ENCODE data around the gene DDTL.

DDTL gene

GRCh38 chr22:24006207-24006913, 39.7 kb downstream of the DDTL start:
- DNase-seq = no peak

GRCh38 chr22:24006914-24007214, 40.2 kb downstream of the DDTL start:
- no peak for DNase-seq

- no peak for DNase-seq
These were observed 40.7 kb downstream of the DDTL start for GRCh38 chr22:24007253-24008021.

- no peak for DNase-seq
These were observed 41.3 kb downstream of the DDTL start for GRCh38 chr22:24008022-24008283.

DNA sequence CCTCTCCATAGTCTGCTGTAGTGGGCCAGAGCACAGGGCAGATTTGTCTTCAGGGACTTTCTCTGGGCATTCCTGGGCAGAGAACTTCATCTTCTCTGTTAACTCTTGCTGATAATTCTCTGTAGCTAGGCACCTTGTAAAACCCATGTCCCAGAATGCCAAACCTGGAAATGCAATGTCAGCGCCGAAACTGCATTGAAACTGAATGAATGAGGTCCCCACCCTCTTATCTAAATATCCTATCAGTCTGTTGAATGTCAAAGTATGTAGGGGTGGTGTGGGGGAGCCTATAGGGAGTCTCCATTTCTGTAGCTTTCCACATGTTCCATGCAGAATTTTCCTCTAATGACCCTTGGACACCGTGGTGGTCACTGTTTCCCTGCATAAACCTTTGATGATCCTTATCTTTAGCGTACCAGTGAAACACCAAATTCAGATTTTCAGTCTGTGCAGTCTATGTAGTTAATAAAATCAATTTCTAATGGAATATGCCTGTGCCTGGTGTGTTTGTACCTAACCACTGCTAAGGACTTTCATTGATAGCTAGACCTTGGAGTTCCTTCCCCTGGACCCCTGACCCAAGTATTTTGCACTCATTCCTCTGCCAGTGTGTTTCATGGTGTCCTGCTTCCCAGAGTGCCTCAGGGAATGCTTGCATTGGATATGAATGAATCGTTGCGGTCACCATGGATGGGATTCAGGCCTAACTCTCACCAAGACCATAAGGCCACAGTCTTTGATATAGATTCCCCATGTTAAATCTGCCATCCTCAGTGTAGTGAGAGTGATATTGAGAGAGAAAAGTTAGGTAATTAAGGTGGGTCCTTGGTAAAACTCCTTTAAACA, 41.9 kb downstream of the DDTL start:
- no peak for DNase-seq

GRCh38 chr22:24009227-24010017, 42.7 kb downstream of the DDTL start:
- DNase-seq = no peak

- DNase-seq = no peak
These were observed 43.3 kb downstream of the DDTL start for GRCh38 chr22:24010018-24010391.

DNA sequence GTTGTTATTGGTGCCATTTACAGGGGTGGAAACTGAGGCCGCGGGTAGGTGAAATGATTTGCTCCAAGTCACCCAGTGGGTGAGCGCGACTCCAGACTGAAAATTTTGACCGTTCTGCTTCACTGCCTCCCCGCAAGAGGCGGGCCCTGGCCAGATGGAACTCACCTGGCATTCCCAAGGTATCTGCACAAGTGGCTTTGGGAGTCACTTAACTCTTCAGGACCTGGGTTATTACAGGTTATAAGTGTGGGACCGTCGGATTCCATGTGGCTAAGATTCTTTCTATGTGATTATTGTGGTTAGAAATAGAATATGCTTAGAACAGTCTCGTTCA, 45.0 kb downstream of the DDTL start:
- no peak for DNase-seq

DNA sequence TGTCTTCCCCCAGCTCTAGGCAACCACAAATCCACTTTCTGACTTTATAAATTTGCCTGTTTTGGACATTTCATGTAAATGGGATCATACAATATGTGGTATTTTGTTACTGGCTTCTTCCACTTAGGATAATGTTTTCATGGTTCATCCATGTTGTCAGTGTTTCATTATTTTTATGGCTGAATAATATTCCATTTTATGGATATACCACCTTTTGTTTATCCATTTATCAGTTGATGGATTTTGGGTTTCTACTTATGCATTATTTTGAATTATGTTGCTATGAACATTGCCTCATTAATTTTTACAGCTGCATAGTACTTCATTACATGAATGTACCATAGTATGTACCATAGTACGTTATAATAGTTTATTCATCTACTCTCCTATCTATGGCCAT, 49.5 kb downstream of the DDTL start:
- DNase-seq = no peak

- DNase-seq = no peak
These were observed 54.6 kb downstream of the DDTL start for GRCh38 chr22:24021304-24021703.

All from right kidney (tissue), 1 donor.